ENCODE results near the gene FGF9.

DNA sequence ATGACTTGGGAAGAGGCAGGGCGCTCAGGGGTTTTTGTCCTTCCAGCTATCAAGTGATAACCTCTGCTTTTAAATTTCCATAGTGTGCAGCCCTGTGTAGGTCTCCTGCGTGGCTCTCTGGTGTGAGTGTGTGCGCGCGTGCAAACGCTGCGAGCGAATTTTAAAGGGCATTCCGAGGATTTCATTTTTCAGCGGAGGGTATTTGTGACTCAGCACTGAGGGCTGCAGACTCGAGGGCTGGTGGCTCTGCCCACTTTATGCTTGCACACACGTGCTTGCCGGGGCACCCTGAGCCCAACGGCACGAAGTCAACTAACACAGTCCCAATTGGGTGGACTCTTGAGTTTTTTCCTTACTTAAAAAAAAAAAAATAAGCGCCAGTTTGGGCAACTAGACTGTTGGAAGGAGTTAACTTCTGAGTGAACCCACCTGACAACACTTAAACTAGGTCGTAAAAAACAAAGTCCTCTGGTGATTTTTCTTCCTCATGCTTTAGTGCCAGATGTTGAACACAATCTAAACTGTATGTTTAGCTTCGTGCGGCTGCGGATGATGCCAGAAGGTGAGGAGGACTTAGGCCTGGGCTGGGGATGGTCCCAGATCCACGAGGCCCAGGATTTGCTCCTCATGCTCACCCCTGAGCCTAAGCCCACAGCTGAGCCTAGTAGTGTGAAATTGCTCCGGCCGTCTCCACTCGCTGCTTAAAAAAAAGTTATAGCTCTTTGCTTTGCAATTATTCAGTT lies 2.1 kb downstream of the FGF9 start:
- TF ChIP-seq, protein P1, sequence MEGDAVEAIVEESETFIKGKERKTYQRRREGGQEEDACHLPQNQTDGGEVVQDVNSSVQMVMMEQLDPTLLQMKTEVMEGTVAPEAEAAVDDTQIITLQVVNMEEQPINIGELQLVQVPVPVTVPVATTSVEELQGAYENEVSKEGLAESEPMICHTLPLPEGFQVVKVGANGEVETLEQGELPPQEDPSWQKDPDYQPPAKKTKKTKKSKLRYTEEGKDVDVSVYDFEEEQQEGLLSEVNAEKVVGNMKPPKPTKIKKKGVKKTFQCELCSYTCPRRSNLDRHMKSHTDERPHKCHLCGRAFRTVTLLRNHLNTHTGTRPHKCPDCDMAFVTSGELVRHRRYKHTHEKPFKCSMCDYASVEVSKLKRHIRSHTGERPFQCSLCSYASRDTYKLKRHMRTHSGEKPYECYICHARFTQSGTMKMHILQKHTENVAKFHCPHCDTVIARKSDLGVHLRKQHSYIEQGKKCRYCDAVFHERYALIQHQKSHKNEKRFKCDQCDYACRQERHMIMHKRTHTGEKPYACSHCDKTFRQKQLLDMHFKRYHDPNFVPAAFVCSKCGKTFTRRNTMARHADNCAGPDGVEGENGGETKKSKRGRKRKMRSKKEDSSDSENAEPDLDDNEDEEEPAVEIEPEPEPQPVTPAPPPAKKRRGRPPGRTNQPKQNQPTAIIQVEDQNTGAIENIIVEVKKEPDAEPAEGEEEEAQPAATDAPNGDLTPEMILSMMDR (conservative IDR thresholded peaks at IDR 0.05), result no peak
- no peak for TF ChIP-seq ZFX (IDR thresholded peaks at IDR 0.05)
